RWPE1 (cell line): ENCODE measurements around the gene H3-3A.

ENCODE experiments used
- CTCF ChIA-PET: fragments of 350-600 bp; sonication (Branson Sonifier 250); formaldehyde crosslinking; extraction: SDS; loops from one replicate; lab custom pipeline; 2021; lab: Yijun Ruan, JAX
- POLR2A ChIA-PET: fragments of 400-600 bp; formaldehyde crosslinking; extraction: SDS; loops from one replicate; lab custom pipeline; 2020; ENCODE audit warnings: antibody characterized with exemption; ENCODE audit not compliant: low non-redundant PET; lab: Yijun Ruan, JAX
- DNase-seq: peaks from one replicate; pipeline ENCODE4 v3.0.0; 2012; ENCODE audit warnings: low spot score
- H3K27ac ChIP-seq: fragments of 450-650 bp; 2 replicates; pipeline ENCODE4 v1.5.1; 2017
- CTCF ChIP-seq: fragments of 450-650 bp; conservative IDR thresholded peaks from 2 replicates; pipeline ENCODE4 v1.5.1; 2017; ENCODE audit warnings: low read depth, mild to moderate bottlenecking

H3-3A gene

DNA sequence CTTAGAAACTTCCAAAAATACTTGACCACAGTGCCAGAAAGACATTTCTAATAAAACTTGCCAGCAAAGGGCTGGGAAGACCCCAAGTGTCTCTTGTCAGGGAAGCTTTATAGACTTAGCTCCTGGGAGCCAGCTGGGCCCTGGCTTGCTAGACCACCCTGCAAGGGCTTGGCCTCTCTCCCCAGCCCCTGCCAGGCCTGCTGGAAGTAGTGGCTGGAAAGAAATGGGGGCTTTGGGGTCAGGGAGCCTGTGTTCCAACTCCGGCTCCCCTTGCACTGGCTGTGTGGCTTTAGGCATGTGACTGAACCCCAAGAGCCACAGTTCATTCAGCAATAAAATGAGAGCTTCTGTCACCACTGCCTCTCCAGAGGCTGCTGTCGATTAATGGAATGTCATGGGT, 31.1 kb downstream of the H3-3A start:
- no peak for DNase-seq
- TF ChIP-seq CTCF, result no peak
- POLR2A ChIA-PET, result interaction anchor here (1.2 kb wide), 1 partner anchor 11 kb away, joined by 3 read pairs; no protein-coding TSS in a partner anchor
- CTCF ChIA-PET, result interaction anchor here (0.5 to 1.6 kb wide), 3 partner anchors 29 to 74 kb away, joined by 3 to 7 read pairs (median 4); no protein-coding TSS in a partner anchor
- no peak overlapping the region for H3K27ac ChIP-seq

GRCh38 chr1:226094451-226094850, 31.9 kb downstream of the H3-3A start:
- ChIA-PET CTCF (interaction anchor here (0.7 to 1.0 kb wide), 2 partner anchors 14 to 31 kb away, joined by 3 read pairs; no protein-coding TSS in a partner anchor), POLR2A (no interaction called here)
- DNase-seq, result no peak
- H3K27ac ChIP-seq, result no peak overlapping the region
- TF ChIP-seq CTCF, result no peak

GRCh38 chr1:226095286-226095685, 32.8 kb downstream of the H3-3A start:
- H3K27ac ChIP-seq, result no peak overlapping the region
- CTCF ChIA-PET, result interaction anchor here (0.5 to 0.7 kb wide), 2 partner anchors 9 to 14 kb away, joined by 4 read pairs; no protein-coding TSS in a partner anchor
- TF ChIP-seq CTCF, result no peak
- POLR2A ChIA-PET, result no interaction called here
- no peak for DNase-seq

- ChIA-PET POLR2A (interaction anchor here (1.1 kb wide), 1 partner anchor 15 kb away, joined by 5 read pairs; no protein-coding TSS in a partner anchor), CTCF (interaction anchor here (0.5 to 0.7 kb wide), 3 partner anchors 8 to 33 kb away, joined by 3 to 4 read pairs (median 3); no protein-coding TSS in a partner anchor)
- no peak for TF ChIP-seq CTCF
- DNase-seq, result peak; percentile 78
- 0 out of 2 replicates have a peak overlapping the region, but pooled peaks have one; percentile 22 for H3K27ac ChIP-seq
Observed at GRCh38 chr1:226097866-226098625, 35.5 kb downstream of the H3-3A start.

DNA sequence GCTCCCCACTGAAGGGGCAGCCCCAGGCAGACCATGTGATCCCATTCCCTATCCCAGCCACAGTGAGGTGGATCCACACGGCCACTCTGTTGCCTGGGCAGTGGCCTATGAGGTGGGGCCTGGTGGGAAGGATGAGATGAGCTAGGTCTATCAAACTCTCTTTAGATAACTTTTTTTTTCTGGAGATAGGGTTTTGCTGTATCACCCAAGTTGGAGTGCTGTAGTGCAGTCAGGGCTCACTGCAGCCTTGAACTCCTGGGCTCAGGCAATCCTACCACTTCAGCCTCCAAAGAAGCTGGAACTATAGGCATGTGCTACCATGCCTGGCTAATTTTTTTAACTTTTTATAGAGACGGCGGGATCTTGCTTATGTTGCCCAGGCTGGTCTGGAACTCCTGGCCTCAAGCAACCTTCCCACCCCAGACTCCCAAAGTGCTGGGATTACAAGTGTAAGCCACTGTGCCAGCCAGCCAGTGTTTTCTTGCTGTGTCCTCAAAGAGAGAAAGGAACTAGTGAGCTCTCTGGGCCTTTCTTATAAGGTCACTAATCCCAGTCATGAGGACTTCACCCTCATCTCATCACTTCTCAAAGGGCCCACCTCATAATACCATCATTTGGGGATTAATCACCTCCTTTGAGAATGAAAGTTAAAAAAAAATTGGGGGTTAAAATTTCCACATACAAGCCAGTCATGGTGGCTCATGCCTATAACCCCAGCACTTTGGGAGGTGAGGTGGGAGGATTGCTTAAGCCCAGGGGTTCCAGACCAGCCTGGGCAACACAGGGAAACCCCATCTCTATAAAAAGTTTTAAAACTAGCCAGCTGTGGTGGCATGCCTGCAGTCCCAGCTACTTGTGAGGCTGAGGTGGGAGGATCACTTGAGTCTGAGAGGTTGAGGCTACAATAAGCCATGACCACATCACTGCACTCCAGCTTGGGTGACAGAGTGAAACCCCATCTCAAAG, 36.6 kb downstream of the H3-3A start:
- CTCF ChIA-PET, result interaction anchor here (0.6 to 1.5 kb wide), 4 partner anchors 7 to 118 kb away, joined by 3 read pairs; no protein-coding TSS in a partner anchor
- DNase-seq, result no peak
- POLR2A ChIA-PET, result no interaction called here
- TF ChIP-seq CTCF, result no peak
- H3K27ac ChIP-seq, result no peak overlapping the region
